ENCODE measurements around the gene LRRC3B. TPM values are rescaled to one million over a fixed set of nuclear protein-coding genes. Genes with fewer than 3 reads are reported as not detected.

Gene LRRC3B
- total RNA-seq, 1 donor from 2014 or later: 1.9 TPM

DNA sequence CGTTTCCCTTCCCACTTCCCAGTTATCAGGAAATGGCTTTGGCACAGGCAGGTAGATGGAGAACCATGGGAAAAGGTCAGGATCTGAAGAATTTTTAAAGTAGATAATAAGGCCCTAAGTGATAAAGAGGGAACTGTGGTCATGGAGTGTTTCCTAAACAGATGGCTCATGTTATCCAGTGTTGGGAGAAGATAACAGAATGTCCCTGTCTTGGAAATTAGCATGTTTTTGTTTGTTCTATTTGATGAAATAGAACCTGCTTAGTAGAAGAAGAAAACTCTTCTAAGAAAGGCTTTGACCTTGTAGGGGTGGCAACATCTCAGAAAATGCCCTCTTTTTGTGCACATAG, 8.8 kb downstream of the LRRC3B start:
- TF ChIP-seq, protein P1, sequence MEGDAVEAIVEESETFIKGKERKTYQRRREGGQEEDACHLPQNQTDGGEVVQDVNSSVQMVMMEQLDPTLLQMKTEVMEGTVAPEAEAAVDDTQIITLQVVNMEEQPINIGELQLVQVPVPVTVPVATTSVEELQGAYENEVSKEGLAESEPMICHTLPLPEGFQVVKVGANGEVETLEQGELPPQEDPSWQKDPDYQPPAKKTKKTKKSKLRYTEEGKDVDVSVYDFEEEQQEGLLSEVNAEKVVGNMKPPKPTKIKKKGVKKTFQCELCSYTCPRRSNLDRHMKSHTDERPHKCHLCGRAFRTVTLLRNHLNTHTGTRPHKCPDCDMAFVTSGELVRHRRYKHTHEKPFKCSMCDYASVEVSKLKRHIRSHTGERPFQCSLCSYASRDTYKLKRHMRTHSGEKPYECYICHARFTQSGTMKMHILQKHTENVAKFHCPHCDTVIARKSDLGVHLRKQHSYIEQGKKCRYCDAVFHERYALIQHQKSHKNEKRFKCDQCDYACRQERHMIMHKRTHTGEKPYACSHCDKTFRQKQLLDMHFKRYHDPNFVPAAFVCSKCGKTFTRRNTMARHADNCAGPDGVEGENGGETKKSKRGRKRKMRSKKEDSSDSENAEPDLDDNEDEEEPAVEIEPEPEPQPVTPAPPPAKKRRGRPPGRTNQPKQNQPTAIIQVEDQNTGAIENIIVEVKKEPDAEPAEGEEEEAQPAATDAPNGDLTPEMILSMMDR (IDR thresholded peaks at IDR 0.05; ENCODE audit: partially characterized antibody, unreplicated experiment): no peak

DNA sequence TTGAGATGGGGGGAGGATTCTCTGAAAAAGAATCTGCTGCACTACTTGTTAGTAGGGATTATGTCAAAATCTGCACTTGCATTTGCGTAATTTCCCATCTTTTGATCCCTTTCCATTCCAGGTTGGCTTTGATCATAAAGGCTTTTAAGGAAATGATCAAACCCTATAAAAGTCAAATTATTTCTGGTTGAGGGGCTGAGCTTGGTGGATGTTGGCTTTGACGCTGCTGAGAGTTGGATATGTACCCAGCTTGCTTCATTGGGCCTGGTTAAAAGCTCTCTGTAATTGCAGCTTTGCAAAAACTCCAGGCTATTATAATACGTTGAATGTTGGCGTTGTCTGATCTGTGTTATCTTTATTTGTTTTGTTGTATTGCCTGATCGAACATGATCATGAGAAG, 12.0 kb downstream of the LRRC3B start:
- no peaks in the 10 kb centered on the region for H3K9me3 Mint-ChIP-seq (ENCODE audit: unreplicated experiment)
- H3K4me1 Mint-ChIP-seq (ENCODE audit: low read depth, unreplicated experiment): peaks cover 6% of the 10 kb centered on the region
- H3K36me3 Mint-ChIP-seq (ENCODE audit: unreplicated experiment): peaks cover 8% of the 10 kb centered on the region
- peaks cover 2% of the 10 kb centered on the region for H3K27me3 Mint-ChIP-seq (ENCODE audit: unreplicated experiment)
- no peak overlapping the region for H3K27ac Mint-ChIP-seq (ENCODE audit: unreplicated experiment)
- TF ChIP-seq, protein P1 (IDR thresholded peaks at IDR 0.05; ENCODE audit: partially characterized antibody, unreplicated experiment): no peak
- no peak overlapping the region for H3K4me3 Mint-ChIP-seq (ENCODE audit: unreplicated experiment)
- DNase-seq: no peak

More for the DNA sequence above, 8.8 kb downstream of the LRRC3B start:
- Mint-ChIP-seq H3K9me3 (ENCODE audit: unreplicated experiment) (no peaks in the 10 kb centered on the region), H3K36me3 (ENCODE audit: unreplicated experiment) (peaks cover 5% of the 10 kb centered on the region), H3K27me3 (ENCODE audit: unreplicated experiment) (peaks cover 2% of the 10 kb centered on the region), H3K4me3 (ENCODE audit: unreplicated experiment) (no peak overlapping the region), H3K27ac (ENCODE audit: unreplicated experiment) (no peak overlapping the region), H3K4me1 (ENCODE audit: low read depth, unreplicated experiment) (peaks cover 10% of the 10 kb centered on the region)
- DNase-seq: no peak

DNA sequence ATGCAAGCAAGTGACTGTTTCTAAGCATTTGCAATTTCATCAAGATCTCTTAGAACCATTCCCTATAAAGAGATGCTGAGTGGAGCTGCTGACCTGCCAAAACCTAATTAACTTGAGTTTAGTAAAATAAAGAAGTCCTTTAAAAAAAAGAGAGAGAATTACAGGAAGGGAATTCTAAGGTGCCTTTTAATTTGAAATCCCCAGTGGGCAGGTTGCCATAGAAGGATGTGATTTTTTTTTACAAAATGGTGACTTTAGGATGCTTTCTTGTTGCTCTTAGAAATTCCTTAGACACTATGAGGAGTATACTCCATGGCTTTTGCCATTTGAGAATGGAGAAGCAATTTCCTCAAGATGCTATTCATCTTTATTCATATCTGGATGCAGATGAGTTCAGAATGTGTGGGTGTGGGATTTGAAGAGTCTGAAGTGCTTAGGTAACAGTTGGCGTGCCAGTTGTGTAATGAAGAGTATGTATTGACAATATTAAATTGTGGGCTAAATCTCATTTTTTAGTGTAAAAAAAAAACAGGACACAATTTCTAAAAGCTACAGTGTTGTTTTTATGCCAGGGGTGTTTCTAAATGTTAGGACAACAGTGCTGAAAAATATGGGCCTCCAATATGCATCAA, 13.6 kb downstream of the LRRC3B start:
- Mint-ChIP-seq H3K4me1 (ENCODE audit: low read depth, unreplicated experiment) (peaks cover 4% of the 10 kb centered on the region), H3K36me3 (ENCODE audit: unreplicated experiment) (peaks cover 8% of the 10 kb centered on the region), H3K27ac (ENCODE audit: unreplicated experiment) (no peak overlapping the region), H3K4me3 (ENCODE audit: unreplicated experiment) (no peak overlapping the region), H3K9me3 (ENCODE audit: unreplicated experiment) (no peaks in the 10 kb centered on the region), H3K27me3 (ENCODE audit: unreplicated experiment) (peaks cover 2% of the 10 kb centered on the region)
- TF ChIP-seq, protein P1 (IDR thresholded peaks at IDR 0.05; ENCODE audit: partially characterized antibody, unreplicated experiment): no peak
- no peak for DNase-seq

DNA sequence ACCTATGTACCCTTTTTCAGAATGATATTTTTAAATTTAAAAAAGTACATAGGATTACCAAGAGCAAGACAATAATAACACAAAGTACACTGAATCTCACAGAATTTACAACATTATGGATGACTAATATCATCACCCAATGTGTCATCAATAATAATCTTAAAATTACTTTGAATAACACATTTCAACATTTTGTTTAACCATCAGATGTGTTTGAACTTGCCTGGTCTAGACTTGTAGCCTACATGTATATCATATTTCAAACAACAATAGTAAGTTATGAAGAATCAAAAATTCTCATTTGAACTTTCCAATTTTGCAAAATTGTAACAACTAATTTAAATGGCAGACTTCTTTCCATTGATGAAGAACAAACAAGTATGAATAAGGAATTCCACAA, 15.1 kb downstream of the LRRC3B start:
- Mint-ChIP-seq H3K27ac (ENCODE audit: unreplicated experiment) (no peak overlapping the region), H3K36me3 (ENCODE audit: unreplicated experiment) (peaks cover 8% of the 10 kb centered on the region), H3K9me3 (ENCODE audit: unreplicated experiment) (no peaks in the 10 kb centered on the region), H3K27me3 (ENCODE audit: unreplicated experiment) (peaks cover 2% of the 10 kb centered on the region), H3K4me3 (ENCODE audit: unreplicated experiment) (no peak overlapping the region), H3K4me1 (ENCODE audit: low read depth, unreplicated experiment) (peaks cover 4% of the 10 kb centered on the region)
- TF ChIP-seq, protein P1 (IDR thresholded peaks at IDR 0.05; ENCODE audit: partially characterized antibody, unreplicated experiment): no peak
- no peak for DNase-seq

DNA sequence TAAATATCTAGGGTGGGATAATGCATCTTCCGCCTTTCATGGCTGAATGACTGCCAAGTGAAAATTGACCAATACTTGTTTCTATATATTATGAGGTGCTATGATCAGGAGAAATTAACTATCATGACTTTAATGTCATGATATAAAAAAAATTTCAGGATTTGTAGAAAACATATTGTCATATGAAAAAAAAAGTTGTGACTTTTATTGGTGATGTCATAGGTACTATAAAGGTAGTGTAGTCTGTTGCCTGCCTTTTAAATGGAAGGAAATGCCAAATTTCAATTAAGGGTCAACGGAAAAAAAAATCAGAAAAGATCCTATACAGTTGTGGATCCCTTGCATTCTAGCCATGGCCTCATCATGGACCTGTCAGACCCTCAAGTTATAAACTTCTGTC, 15.5 kb downstream of the LRRC3B start:
- peaks cover 5% of the 10 kb centered on the region for H3K36me3 Mint-ChIP-seq (ENCODE audit: unreplicated experiment)

More for the DNA sequence above, 15.5 kb downstream of the LRRC3B start:
- H3K27ac Mint-ChIP-seq (ENCODE audit: unreplicated experiment): no peak overlapping the region
- no peak overlapping the region for H3K4me3 Mint-ChIP-seq (ENCODE audit: unreplicated experiment)
- H3K9me3 Mint-ChIP-seq (ENCODE audit: unreplicated experiment): no peaks in the 10 kb centered on the region
- no peak for DNase-seq
- TF ChIP-seq, protein P1 (IDR thresholded peaks at IDR 0.05; ENCODE audit: partially characterized antibody, unreplicated experiment): no peak
- peaks cover under 1% of the 10 kb centered on the region for H3K27me3 Mint-ChIP-seq (ENCODE audit: unreplicated experiment)
- H3K4me1 Mint-ChIP-seq (ENCODE audit: low read depth, unreplicated experiment): peaks cover 4% of the 10 kb centered on the region
